HG02763 (cell line): Measurements from ENCODE around the gene CERS1.

ENCODE experiments used
- ATAC-seq: cut with Tn5 transposase; IDR thresholded peaks from one replicate; pipeline ENCODE4 v1.9.1; 2021; ENCODE audit warnings: mild to moderate bottlenecking, moderate library complexity; ENCODE audit not compliant: unreplicated experiment

Gene CERS1

DNA sequence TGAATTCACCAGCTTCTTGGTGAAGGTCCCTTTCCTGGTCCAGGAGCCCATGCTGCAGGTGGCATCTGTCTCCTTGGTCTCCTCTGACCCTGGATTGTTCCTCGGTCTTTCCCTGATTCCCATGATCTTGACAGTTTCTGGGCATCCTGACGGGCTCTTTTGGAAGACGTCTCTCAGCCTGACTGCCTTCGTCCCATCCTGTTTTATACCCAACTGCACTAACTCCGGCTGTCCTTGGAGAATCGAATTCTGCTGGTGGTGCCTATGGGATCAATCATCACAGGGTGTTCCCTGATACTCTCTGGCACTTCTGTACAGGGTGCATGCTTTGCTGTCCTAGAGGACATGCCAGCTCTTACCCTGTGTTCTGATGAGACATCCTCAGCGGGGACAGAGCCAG is 19.1 kb downstream of the CERS1 start:
- no peak for ATAC-seq

DNA sequence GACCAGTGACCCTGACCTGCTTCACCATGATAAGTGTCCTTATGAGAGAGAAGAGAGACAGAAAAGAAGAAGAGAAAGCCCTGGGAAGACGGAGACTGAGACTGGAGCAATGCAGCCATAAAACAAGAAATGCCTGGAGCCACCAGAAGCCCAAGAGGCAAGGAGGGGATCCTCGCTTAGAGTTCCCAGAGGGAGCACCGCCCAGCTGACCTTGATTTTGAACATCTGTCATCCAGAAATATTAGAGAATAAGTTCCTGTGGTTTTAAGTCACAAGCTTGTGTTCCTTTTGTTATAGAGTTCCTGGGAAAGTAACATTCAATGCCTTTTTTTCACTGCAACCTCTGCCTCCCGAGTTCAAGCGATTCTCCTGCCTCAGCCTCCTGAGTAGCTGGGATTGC is 20.2 kb downstream of the CERS1 start:
- ATAC-seq, result no peak

DNA sequence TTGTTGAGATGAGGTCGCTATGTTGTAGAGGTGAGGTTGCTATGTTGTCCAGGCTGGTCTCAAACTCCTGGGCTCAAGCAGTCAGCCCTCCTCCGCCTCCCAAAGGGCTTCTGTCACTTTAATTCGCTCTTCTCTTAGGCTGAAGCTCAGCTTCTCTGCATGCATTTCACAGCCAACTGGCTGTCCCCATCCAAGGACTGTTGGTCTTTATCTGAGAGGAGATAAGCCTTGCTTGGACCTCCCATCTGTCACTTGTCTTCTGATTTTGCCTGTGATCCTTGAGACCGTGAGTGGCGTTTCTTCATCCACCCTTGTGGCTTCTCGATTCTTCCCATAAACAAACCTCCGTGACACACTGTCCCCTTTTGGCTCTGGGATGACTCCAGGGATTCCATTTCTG is 24.4 kb downstream of the CERS1 start:
- ATAC-seq, result no peak

DNA sequence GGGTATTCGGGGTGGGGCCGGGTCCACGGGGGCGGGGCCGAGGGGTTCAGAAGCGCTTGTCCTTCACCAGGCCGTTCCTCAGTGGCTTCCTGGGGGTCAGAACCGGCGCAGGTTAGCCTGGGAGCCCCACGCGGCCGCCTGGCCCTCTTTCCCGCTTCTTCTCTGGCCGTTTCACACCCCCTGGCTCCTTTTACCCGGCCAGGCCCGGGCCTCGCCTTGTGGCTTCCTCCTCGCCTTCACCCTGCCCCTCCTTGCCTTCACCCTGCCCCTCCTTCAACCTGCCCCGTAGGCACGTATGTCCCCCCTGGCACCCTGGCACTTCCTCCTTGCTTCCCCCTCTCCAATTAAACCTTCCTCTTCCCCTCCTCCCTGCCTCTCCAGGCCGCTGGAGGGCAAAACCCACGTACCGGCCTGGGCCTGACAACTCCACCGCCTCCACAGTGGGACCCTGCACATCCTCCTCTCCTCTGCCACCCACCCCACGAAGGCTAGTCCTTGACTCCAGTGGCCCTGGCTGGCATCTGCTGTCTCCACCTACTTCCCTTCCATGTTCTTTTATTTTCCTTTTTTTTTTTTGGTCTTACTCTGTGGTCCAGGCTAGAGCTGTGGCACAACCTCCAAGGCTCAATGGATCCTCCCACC is 25.3 kb downstream of the CERS1 start:
- no peak for ATAC-seq

DNA sequence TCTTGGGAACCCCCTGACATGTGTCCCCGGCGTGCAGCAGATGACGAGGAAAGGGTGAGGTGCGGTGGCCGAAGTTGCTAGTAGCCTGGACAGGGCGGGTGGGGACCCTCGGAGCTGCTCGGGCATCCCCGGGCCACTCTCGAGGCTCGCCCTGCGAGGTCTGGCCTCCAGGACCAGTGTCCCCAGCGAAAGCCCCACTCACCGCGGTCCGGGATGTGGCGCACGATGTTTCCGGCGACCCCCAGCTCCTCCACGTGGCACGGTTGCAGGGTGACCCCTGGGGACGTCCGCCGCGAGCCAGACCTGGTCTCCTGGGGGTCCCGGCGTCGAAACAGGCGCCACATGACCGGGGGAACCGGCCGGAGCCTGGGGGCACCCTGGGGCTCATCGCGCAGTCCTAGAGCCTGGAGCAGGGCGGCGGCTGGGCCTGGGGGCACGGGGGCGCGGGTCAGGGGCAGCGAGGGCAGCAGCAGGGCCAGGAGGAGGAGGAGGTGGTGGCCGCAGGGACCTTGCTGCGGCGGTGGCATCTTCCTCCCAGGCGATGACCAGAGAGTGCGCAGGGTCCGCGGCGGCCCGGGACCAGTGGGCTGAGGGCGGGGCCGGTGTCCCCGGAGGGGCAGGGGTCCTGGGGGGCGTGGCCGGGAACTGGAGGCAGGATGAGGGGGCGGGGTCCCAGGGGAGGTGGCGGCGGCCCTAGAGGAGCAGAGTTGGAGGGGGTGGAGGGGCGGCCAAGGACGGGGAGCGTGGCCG is 26.0 kb downstream of the CERS1 start:
- no peak for ATAC-seq

DNA sequence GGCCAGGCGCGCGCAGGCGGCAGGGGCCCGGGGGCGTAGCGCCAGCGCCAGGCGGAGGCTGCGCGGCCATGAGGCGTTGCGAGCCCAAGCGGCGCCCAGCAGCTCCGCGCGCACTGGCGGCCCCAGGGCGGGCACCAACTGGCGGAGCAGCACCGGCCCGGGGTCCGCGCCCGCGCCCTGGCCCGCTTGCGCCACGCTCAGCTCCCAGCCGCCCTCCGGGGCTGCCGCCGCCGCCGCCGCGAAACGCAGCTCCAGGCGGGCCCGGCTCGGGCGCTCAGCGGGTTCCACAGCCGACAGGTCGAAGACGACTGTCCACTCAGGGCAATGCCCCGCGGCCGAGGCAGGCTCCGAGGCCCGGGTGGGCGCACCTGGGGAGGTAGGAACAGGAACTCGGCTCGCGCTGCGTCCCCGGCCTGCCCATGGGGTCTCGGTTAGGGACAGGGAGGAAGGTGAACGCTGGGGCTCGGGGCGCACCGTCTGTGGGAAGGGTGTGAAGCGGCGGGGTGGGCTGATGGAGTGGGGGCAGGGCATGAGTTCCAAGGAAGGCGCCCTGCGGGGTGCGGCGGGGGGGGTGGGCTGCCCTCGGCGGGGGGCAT is 26.8 kb downstream of the CERS1 start:
- no peak for ATAC-seq

DNA sequence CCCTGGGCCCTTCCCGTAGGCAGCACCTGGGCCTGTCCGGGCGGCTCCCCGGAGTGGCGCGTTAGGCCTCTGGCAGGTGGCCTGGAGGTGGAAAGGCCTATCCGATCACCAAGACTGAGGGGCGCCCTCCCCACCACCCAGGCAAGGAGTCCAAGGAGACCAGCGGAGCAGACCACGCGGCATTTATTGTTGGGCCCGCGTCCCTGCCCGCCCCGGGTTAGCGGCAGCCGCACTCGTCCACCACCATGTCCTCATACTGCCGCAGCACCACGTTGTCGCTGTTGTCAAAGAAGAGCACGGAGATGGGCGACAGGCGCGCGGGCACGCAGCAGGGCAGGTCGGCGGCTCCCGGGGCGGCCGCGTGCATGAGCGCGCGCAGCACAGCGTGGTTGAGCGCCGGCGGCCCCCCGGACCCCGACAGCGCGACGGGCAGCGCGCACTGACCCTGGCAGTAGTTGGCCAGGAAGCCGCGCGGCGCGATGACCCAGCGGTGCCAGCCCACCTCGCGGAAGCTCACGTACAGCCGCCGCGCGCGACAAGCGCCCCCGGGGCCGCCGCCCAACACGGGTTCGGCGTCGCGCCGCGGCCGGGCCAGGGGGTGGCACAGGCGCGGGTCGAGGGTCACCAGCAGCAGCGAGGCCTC is 27.5 kb downstream of the CERS1 start:
- no peak for ATAC-seq

DNA sequence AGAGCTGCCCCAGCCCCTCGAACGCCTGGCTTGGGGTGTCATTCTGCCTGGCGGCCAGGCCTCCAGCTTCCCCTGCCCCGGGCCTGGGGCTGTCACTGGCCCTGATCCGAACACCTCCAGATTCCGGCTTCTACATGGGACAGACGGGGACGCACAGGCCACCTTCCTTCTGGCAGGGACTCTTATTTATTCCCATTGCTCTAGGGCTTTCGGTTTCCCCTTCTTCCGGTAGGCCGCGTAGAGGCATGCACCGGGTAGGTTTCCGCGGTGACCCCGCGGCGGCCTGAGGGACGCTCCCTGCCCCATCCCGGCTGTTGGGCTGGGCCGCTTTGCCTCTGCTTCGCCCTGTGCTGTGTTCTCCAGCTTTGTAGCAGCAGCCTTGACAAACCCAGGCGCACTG is 28.2 kb downstream of the CERS1 start:
- no peak for ATAC-seq

DNA sequence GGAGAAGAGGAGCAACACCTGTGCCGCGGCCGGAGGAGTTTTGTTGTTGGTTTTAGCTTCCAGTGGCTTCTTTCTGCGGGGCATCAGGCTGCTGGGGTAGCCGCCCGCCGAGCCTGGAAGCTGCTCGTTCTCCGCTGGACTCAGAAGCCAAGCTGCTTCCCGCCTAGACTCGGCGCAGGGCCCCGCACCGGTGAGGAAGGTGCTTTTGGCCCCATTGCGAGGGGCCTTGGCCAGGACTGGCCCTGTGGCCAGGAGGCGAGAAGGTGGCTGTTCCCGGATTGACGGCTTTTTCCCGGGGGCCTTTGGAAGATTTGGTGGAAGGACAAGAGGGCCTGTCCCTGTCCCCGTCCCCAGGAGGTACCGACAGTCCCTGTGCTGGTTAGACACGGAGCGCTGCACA is 28.8 kb downstream of the CERS1 start:
- ATAC-seq, result no peak

DNA sequence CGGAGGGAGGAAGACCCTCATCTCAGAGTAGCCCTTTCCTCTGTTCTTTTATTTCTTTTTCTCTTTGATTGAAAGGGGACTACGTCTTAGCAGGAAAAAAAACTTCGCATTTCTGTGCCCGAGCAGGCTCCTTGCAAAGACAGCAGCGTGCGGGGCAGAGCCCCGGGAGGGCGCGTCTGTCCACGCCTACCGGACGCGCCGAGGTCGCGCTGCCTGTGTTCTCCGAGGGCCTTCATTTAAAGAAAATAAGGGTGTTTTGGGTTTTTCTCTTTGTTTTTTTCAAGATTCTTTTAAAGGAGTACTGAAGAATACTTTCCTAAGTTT is 29.2 kb downstream of the CERS1 start:
- ATAC-seq, result no peak

DNA sequence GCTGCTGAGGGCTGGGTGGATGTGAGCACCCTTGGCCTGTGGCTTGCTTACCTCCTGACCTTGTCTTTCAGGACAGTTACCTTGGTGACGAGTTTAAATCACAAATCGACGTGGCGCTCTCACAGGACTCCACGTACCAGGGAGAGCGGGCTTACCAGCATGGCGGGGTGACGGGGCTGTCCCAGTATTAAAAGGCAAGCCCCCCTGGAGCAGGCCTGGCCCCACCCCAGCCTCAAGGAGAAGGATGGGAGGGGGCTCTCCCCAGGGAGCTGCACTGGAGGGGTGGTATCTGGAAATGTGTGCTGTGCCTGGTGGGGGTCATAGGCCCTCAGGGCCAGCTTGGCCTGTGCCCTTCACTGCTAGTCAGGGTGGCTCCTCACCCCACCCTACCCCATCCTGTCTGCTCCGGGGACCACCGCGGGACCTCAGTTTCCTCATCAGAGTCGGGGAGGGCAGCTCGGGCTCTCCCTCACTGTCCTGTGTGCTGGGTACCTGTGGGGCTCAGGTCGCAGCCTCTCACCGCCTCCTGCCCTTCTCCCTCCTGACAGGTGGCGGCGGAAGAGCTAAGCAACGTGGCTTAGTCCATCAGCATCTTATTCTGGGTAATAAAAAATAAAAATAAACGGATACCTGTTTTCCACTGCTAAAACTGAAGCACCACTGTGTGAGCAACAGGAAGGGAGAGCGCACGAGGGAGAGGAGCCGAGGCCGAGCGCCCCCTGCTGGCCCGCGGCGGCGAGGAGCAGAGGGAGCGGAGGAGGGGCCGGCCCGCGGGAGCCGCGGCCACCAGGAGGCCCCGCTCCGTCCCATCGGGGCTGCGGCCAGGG is 29.8 kb downstream of the CERS1 start:
- ATAC-seq, result no peak

DNA sequence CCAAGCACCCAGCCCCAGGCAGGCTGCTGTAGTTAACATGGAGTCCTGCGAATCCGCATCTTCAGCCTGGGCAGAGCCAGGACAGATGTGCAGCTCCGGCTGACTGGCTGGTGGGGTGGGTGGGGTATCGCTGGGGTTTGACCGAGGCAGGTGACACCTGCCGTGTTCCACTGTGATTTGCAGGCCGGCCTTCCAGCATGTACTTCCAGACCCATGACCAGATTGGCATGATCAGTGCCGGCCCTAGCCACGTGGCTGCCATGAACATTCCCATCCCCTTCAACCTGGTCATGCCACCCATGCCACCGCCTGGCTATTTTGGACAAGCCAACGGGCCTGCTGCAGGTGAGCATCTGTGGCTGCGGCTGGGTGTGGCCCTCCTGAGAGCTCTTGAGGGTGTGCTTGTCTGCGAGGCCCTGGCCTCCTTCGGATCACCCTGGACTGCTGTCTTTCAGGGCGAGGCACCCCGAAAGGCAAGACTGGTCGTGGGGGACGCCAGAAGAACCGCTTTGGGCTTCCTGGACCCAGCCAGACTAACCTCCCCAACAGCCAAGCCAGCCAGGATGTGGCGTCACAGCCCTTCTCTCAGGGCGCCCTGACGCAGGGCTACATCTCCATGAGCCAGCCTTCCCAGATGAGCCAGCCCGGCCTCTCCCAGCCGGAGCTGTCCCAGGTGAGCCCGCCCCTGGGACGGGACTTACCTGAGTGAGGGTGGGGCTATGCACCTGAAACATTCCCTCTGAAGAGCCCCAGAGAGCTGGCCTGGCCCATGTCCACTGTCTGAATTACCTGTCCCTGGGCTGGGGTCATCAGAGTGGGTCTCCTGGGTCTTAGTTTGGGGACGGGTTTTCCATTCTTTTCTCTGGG is 30.6 kb downstream of the CERS1 start:
- no peak for ATAC-seq

DNA sequence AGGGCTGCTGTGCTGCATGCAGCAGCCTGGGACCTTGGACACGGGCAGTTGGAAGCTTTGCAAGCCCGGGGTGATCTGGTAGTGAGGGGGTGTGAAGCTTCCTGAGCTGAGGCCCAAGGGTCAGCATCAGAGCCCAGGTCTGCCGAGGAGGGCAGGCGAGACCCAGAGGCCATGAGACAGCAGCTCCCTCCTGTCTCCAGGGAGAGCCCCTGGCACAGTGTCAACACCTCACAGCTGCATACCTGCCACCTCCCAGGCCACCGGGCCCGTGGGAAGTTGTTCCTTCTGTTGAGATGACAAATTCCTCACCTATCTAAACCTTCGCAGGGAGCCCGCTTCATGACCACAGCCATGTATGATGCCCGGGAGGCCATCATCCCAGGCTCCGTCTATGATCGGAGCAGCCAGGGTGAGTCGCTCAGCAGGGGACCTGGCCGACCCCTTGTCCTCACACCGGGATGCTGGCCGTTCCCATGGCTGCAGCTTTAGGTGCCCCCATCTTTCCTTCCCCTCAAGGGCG is 32.1 kb downstream of the CERS1 start:
- no peak for ATAC-seq

DNA sequence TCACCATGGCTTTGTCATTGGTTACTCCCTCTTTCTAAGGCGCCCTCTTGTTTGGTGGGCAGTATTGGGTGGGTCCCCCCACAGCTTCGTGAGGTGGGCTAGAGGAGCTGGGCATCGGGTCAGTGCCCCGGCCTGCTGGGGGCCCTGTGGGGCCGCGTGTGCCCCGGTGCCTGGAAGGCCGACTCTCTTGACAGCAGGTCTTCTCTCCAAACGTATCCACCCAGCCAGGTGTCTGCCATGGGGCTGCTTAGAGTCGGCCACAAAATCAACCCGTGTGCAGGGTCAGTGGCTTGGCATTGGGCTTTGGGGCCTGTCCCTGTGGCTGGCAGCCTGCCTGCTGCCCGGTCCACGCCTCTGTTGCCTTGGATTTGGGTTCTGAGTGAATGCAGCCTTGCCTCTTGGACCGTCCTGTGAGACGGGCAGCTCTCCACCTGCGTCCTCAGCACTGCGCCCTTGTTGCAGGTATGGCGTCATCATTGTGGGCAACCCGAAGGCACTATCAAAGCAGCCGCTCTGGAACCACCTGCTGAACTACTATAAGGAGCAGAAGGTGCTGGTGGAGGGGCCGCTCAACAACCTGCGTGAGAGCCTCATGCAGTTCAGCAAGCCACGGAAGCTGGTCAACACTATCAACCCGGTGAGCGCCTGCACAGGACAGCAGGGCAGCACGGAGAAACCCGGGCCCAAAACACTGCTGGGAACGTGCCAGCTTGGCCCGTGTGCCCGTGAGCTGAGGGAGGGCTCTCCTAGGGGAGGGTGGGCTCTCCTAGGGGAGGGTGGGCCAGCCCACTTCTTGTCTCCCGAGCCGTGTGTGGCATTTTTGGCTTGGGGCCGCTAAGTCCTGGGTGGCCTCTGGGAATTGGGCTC is 32.7 kb downstream of the CERS1 start:
- no peak for ATAC-seq

DNA sequence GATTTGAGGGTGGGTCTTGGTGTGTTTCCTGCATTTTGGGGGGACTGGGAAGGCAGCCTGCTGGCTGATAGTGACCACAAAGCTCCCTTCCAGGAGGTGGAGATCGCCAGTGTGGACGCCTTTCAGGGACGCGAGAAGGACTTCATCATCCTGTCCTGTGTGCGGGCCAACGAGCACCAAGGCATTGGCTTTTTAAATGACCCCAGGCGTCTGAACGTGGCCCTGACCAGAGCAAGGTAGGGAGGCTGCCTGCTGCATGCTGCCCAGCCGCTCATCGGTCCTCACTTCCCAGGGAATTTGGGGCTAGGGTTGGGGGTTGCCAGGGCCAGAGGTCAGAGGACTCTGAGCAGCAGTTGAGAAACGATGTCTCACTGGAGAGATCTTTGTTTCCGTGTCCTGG is 34.0 kb downstream of the CERS1 start:
- ATAC-seq, result no peak

DNA sequence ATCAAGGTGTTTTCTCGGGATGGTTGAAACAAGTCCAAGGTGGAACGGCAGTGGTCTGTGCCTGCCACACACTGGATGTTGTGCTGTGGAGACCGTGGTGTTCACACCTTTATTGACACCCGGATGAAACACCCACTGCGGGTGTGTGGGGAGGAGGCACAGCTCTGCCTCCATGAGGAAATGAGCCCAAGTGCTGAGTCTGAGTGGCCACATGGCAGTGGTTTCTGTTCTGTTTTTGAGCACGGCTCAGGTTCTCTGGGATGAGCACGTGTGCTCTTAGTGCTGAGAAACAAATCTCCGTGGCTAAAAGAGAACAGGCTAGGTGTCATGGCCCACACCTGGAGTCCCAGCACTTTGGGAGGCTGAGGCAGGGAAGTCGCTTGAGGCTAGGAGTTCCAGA is 34.7 kb downstream of the CERS1 start:
- no peak for ATAC-seq

DNA sequence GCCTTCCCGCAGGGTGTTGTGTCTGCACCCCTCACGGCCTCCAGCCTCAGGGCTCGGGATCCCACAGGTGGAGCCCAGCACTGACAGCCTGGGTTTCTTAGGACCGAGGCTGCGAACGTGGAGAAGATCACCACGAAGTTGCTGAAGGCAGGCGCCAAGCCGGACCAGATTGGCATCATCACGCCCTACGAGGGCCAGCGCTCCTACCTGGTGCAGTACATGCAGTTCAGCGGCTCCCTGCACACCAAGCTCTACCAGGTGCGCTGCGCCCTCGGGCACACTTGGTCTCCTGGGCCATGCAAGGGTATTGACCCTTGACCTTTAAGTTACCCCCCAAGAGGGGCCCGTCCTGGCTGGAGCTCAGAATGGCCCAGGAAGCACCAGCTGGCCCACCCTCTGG is 35.2 kb downstream of the CERS1 start:
- ATAC-seq, result no peak

DNA sequence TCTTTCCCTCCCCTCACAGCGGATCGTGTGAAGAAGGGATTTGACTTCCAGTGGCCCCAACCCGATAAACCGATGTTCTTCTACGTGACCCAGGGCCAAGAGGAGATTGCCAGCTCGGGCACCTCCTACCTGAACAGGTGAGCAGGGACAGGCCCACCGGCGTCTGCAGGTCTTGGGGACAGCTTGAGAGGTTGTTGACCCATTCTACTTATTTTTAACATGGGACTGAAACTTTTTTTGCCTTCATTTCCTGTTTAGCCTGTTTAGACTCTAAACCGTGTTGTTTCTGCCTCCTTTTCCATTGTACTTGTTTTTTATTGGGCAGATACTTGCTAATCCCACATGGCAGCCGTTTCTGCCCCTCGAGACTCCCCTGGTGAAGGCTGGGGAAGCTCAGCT is 35.7 kb downstream of the CERS1 start:
- no peak for ATAC-seq

DNA sequence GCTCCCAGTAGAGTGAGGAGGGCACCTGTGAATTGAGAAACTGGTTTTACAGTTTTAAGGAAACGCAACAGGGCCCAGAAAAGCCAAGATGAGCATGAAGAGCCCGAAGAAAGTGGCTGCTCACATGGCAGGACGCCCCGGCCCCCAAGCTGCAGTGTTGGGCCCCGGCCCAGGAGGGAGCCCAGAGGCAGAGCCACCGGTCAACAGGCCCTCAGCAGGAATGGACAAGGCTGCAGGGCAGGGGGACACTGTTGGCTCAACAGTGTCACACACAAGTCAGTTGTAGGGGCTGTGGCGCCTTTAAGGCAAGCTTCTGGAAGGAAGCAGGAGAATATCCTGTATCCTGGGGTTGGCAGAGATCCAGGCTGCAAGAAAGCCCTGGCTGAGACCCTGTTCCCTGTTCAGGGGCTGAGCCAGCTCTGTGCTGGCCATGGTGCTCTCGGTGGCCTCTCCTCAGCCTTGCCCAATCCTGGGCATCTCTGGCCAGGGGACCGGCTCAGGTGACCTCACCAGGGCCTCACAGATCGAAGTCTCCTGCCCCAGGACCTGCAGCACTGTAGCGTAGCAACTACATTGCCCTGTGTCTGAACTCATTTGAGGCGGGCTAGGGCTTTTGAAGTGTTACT is 36.2 kb downstream of the CERS1 start:
- ATAC-seq, result no peak
